SK-N-SH treated with all-trans-retinoic acid at 6 μM for 48 hours (cell line): ENCODE data around the gene PAPPA2.
A peak's percentile ranks its signal among the peaks of the same experiment; 100 is the strongest.

Experiments
- ATAC-seq: fragments of 200-7000 bp; cut with Tn5 transposase; 3 replicates; pipeline ENCODE4 v1.9.1; 2020; ENCODE audit warnings: mild to moderate bottlenecking, moderate library complexity
- BACH2 ChIP-seq: fragments of 250-450 bp; sonication (Bioruptor Pico); IDR thresholded peaks from 2 replicates; pipeline ENCODE4 v1.9.0; 2021; ENCODE audit warnings: mild to moderate bottlenecking, borderline replicate concordance
- CREB5 ChIP-seq: fragments of 250-450 bp; sonication (Bioruptor Pico); IDR thresholded peaks from 2 replicates; pipeline ENCODE4 v1.5.1; 2020; ENCODE audit warnings: low read depth, mild to moderate bottlenecking, moderate library complexity
- CSDC2 ChIP-seq: fragments of 250-450 bp; sonication (Bioruptor Pico); IDR thresholded peaks from 2 replicates; pipeline ENCODE4 v1.5.0; 2020; ENCODE audit warnings: mild to moderate bottlenecking, moderate library complexity
- ESRRG ChIP-seq: fragments of 250-450 bp; sonication (Bioruptor Pico); IDR thresholded peaks from 2 replicates; pipeline ENCODE4 v1.6.1; 2021; ENCODE audit warnings: mild to moderate bottlenecking
- GLIS3 ChIP-seq: fragments of 250-450 bp; sonication (Bioruptor Pico); IDR thresholded peaks from 2 replicates; pipeline ENCODE4 v1.5.0; 2020; ENCODE audit warnings: mild to moderate bottlenecking, moderate library complexity
- ISL1 ChIP-seq: fragments of 250-450 bp; sonication (Bioruptor Pico); IDR thresholded peaks from 2 replicates; pipeline ENCODE4 v2.1.2; 2022; ENCODE audit warnings: mild to moderate bottlenecking, moderate library complexity
- OSR1 ChIP-seq: fragments of 250-450 bp; sonication (Bioruptor Pico); IDR thresholded peaks from 2 replicates; pipeline ENCODE4 v1.8.0; 2022; ENCODE audit warnings: moderate library complexity, mild to moderate bottlenecking, inconsistent platforms
- PATZ1 ChIP-seq: fragments of 250-450 bp; sonication (Bioruptor Pico); IDR thresholded peaks from 2 replicates; pipeline ENCODE4 v1.8.0; 2020; ENCODE audit warnings: mild to moderate bottlenecking, moderate library complexity, borderline replicate concordance
- POU6F1 ChIP-seq: fragments of 250-450 bp; sonication (Bioruptor Pico); IDR thresholded peaks from 2 replicates; pipeline ENCODE4 v1.8.0; 2021; ENCODE audit warnings: low read depth, mild to moderate bottlenecking, moderate library complexity, borderline replicate concordance
- PPARA ChIP-seq: fragments of 250-450 bp; sonication (Bioruptor Pico); IDR thresholded peaks from 2 replicates; pipeline ENCODE4 v1.5.0; 2020; ENCODE audit warnings: mild to moderate bottlenecking, borderline replicate concordance
- SNAI2 ChIP-seq: fragments of 250-450 bp; sonication (Bioruptor Pico); IDR thresholded peaks from 2 replicates; pipeline ENCODE4 v1.5.0; 2020; ENCODE audit warnings: mild to moderate bottlenecking, moderate library complexity
- TCF4 ChIP-seq: fragments of 250-450 bp; sonication (Bioruptor Pico); IDR thresholded peaks from 2 replicates; pipeline ENCODE4 v1.8.0; 2021; ENCODE audit warnings: mild to moderate bottlenecking, moderate library complexity, borderline replicate concordance
- TOX ChIP-seq: fragments of 250-450 bp; sonication (Bioruptor Pico); IDR thresholded peaks from 2 replicates; pipeline ENCODE4 v1.8.0; 2021; ENCODE audit warnings: mild to moderate bottlenecking, moderate library complexity, borderline replicate concordance
- TSHZ2 ChIP-seq: fragments of 250-450 bp; sonication (Bioruptor Pico); IDR thresholded peaks from 2 replicates; pipeline ENCODE4 v1.5.0; 2020; ENCODE audit warnings: mild to moderate bottlenecking, moderate library complexity
- ZFP3 ChIP-seq: fragments of 250-450 bp; sonication (Bioruptor Pico); IDR thresholded peaks from 2 replicates; pipeline ENCODE4 v1.5.0; 2020; ENCODE audit warnings: mild to moderate bottlenecking, moderate library complexity
- ZFP30 ChIP-seq: fragments of 450-650 bp; formaldehyde crosslinking; IDR thresholded peaks from 2 replicates; pipeline ENCODE4 v1.5.0; 2022; ENCODE audit warnings: mild to moderate bottlenecking, moderate library complexity
- ZNF70 ChIP-seq: fragments of 450-650 bp; formaldehyde crosslinking; IDR thresholded peaks from 2 replicates; pipeline ENCODE4 v1.5.0; 2020; ENCODE audit warnings: mild to moderate bottlenecking, moderate library complexity
- ZNF8 ChIP-seq: fragments of 450-650 bp; formaldehyde crosslinking; IDR thresholded peaks from 2 replicates; pipeline ENCODE4 v1.5.0; 2020; ENCODE audit warnings: mild to moderate bottlenecking, moderate library complexity

Gene PAPPA2

GRCh38 chr1:176670853-176671252 lies 207.9 kb downstream of the PAPPA2 start:
- TF ChIP-seq ZFP30 (CRISPR knock-in tag) (no peak), ISL1 (no peak), CSDC2 (CRISPR knock-in tag) (no peak), ZNF70 (CRISPR knock-in tag) (no peak), TOX (CRISPR knock-in tag) (no peak), TCF4 (no peak), ZFP3 (CRISPR knock-in tag) (no peak), POU6F1 (no peak), ZNF8 (CRISPR knock-in tag) (no peak), PATZ1 (CRISPR knock-in tag) (no peak), CREB5 (CRISPR knock-in tag) (no peak), ESRRG (CRISPR knock-in tag) (no peak), BACH2 (CRISPR knock-in tag) (no peak), PPARA (CRISPR knock-in tag) (no peak), OSR1 (CRISPR knock-in tag) (no peak), TSHZ2 (CRISPR knock-in tag) (no peak), GLIS3 (CRISPR knock-in tag) (no peak)
- no peak for ATAC-seq

GRCh38 chr1:176682830-176683535 lies 220.0 kb downstream of the PAPPA2 start:
- ATAC-seq, result no peak
- TF ChIP-seq ISL1, result no peak

GRCh38 chr1:176691251-176692228 lies 228.6 kb downstream of the PAPPA2 start:
- peak; percentile 76 for ATAC-seq
- TF ChIP-seq TCF4 (no peak), SNAI2 (CRISPR knock-in tag) (0 out of 2 replicates have a peak, but pooled peaks have one; percentile 62)

- ATAC-seq, result peak; percentile 28; the same call in 1 of the 3 replicates
- TF ChIP-seq TCF4, result 0 out of 2 replicates have a peak, but pooled peaks have one; percentile 18
- peak; percentile 74 for TF ChIP-seq ISL1
- peak; percentile 33; the same call in 1 of the 2 replicates for TF ChIP-seq TSHZ2 (CRISPR knock-in tag)
- no peak for TF ChIP-seq POU6F1
- no peak for TF ChIP-seq ZNF8 (CRISPR knock-in tag)
Measured at GRCh38 chr1:176692431-176692830, 229.5 kb downstream of the PAPPA2 start.
